DMS53 treated with DMSO at 0.1 percent for 48 hours (cell line): ENCODE results near the gene CACNA1C.

Experiments
- DNase-seq: peaks from one replicate; lab custom pipeline; 2025; ENCODE audit not compliant: unreplicated experiment; lab: John Stamatoyannopoulos, UW

The CACNA1C gene

GRCh38 chr12:2493086-2493485 is 440.3 kb downstream of the CACNA1C start:
- no peak for DNase-seq

- DNase-seq = no peak
Measured at GRCh38 chr12:2494486-2495192, 441.9 kb downstream of the CACNA1C start.

GRCh38 chr12:2495417-2496112 is 442.8 kb downstream of the CACNA1C start:
- DNase-seq = no peak

GRCh38 chr12:2498964-2499500 is 446.2 kb downstream of the CACNA1C start:
- peak; percentile 9 for DNase-seq

GRCh38 chr12:2501464-2502191 is 448.8 kb downstream of the CACNA1C start:
- no peak for DNase-seq

- no peak for DNase-seq
Measured at GRCh38 chr12:2503036-2503435, 450.2 kb downstream of the CACNA1C start.

- no peak for DNase-seq
Measured at GRCh38 chr12:2503762-2504161, 451.0 kb downstream of the CACNA1C start.

GRCh38 chr12:2504577-2504976 is 451.8 kb downstream of the CACNA1C start:
- DNase-seq = no peak

- no peak for DNase-seq
Measured at GRCh38 chr12:2507814-2508213, 455.0 kb downstream of the CACNA1C start.

- DNase-seq = no peak
Measured at GRCh38 chr12:2509137-2509536, 456.4 kb downstream of the CACNA1C start.

GRCh38 chr12:2510045-2510444 is 457.3 kb downstream of the CACNA1C start:
- no peak for DNase-seq

- DNase-seq = no peak
Measured at GRCh38 chr12:2513141-2514037, 460.6 kb downstream of the CACNA1C start.

GRCh38 chr12:2514038-2514340 is 461.2 kb downstream of the CACNA1C start:
- DNase-seq = no peak

GRCh38 chr12:2520722-2521246 is 468.0 kb downstream of the CACNA1C start:
- no peak for DNase-seq

GRCh38 chr12:2523317-2523716 is 470.5 kb downstream of the CACNA1C start:
- DNase-seq = no peak

- DNase-seq = no peak
Measured at GRCh38 chr12:2523844-2524243, 471.1 kb downstream of the CACNA1C start.

- DNase-seq = no peak
Measured at GRCh38 chr12:2526371-2526770, 473.6 kb downstream of the CACNA1C start.

GRCh38 chr12:2528001-2528400 is 475.2 kb downstream of the CACNA1C start:
- no peak for DNase-seq

- DNase-seq = no peak
Measured at GRCh38 chr12:2529807-2530206, 477.0 kb downstream of the CACNA1C start.

GRCh38 chr12:2531371-2531770 is 478.6 kb downstream of the CACNA1C start:
- DNase-seq = no peak

- DNase-seq = no peak
Measured at GRCh38 chr12:2533036-2533435, 480.2 kb downstream of the CACNA1C start.
